Type B pancreatic cell (in vitro differentiated cells): Measurements from ENCODE around the gene LRRN2. TPM values are rescaled to one million over a fixed set of nuclear protein-coding genes. Genes with fewer than 3 reads are reported as not detected.

Experiments
- DNase-seq: peaks from one replicate; pipeline ENCODE4 v3.0.0; 2021; ENCODE audit warnings: mixed read lengths; ENCODE audit not compliant: unreplicated experiment; ENCODE audit errors: extremely low spot score
- H3K27ac Mint-ChIP-seq: 2 replicates; pipeline ENCODE4 v1.8.0; 2021; ENCODE audit warnings: mild to moderate bottlenecking, mixed read lengths
- H3K27me3 Mint-ChIP-seq: 2 replicates; pipeline ENCODE4 v1.8.0; 2021; ENCODE audit warnings: mixed read lengths
- H3K36me3 Mint-ChIP-seq: 2 replicates; pipeline ENCODE4 v1.8.0; 2021; ENCODE audit warnings: mixed read lengths
- H3K4me1 Mint-ChIP-seq: one replicate; pipeline ENCODE4 v1.8.0; 2021; ENCODE audit warnings: mixed read lengths; ENCODE audit not compliant: unreplicated experiment
- H3K4me3 Mint-ChIP-seq: 2 replicates; pipeline ENCODE4 v1.8.0; 2021; ENCODE audit warnings: mild to moderate bottlenecking, mixed read lengths
- H3K9me3 Mint-ChIP-seq: 2 replicates; pipeline ENCODE4 v1.8.0; 2021; ENCODE audit warnings: mixed read lengths
- CTCF ChIP-seq: fragments of 200-600 bp; sonication (generic); conservative IDR thresholded peaks from 2 replicates; pipeline ENCODE4 v1.5.0; 2021; ENCODE audit warnings: antibody characterized with exemption, mild to moderate bottlenecking
- total RNA-seq: library from RNA; stranded (reverse); gene quantifications from 2 replicates; pipeline ENCODE4 v1.2.1, GENCODE V29; 2021; ENCODE audit warnings: low replicate concordance

Gene LRRN2
- total RNA-seq, 1 donor from 2014 or later, result 19.0 TPM

GRCh38 chr1:204569478-204569877 lies 116.1 kb downstream of the LRRN2 start:
- Mint-ChIP-seq H3K4me3 (no peak overlapping the region), H3K27ac (no peak overlapping the region), H3K9me3 (no peaks in the 10 kb centered on the region), H3K27me3 (no peaks in the 10 kb centered on the region), H3K36me3 (no peaks in the 10 kb centered on the region), H3K4me1 (peaks cover 49% of the 10 kb centered on the region)
- no peak for DNase-seq
- TF ChIP-seq CTCF, result no peak

- Mint-ChIP-seq H3K9me3 (no peaks in the 10 kb centered on the region), H3K27me3 (no peaks in the 10 kb centered on the region), H3K36me3 (no peaks in the 10 kb centered on the region), H3K27ac (no peak overlapping the region), H3K4me1 (peaks cover 42% of the 10 kb centered on the region), H3K4me3 (peak overlapping the region; percentile 2)
- no peak for DNase-seq
- no peak for TF ChIP-seq CTCF
These were observed 116.8 kb downstream of the LRRN2 start for GRCh38 chr1:204568576-204569315.

Other genes starting within 250 kb of the LRRN2 start
- gene PIK3C2B, start 190.9 kb downstream of the LRRN2 start, total RNA-seq, result 55.1 and 77.5 TPM in 2 replicates
- 70.0 and 101 TPM in 2 replicates for gene MDM4, start 169.3 kb downstream of the LRRN2 start, total RNA-seq
- gene NFASC, start 185.1 kb upstream of the LRRN2 start, total RNA-seq, result 16.4 and 20.0 TPM in 2 replicates